HepG2 (cell line): ENCODE measurements around the gene DUOXA1. TPM values are rescaled to one million over a fixed set of nuclear protein-coding genes. Genes with fewer than 3 reads are reported as not detected.

ENCODE experiments used
- ATAC-seq: fragments of 200-7000 bp; cut with Tn5 transposase; 3 replicates; pipeline ENCODE4 v1.9.1; 2020; ENCODE audit warnings: mild to moderate bottlenecking, moderate library complexity
- BruUV-seq: library from RNA; stranded (reverse); fragments of 400-500 nt; replicated peaks from 2 replicates; lab custom pipeline; 2021; lab: Mats Ljungman, UMichigan
- CTCF ChIA-PET: fragments of 300-600 bp; formaldehyde crosslinking; extraction: SDS; loops from one replicate; lab custom pipeline; 2021; ENCODE audit warnings: low total read pairs, inconsistent platforms, low intra/inter-chr PET ratio; lab: Yijun Ruan, JAX
- POLR2A ChIA-PET: fragments of 350-600 bp; sonication (Branson Sonifier 250); formaldehyde crosslinking; loops from one replicate; lab custom pipeline; 2020; ENCODE audit warnings: antibody characterized with exemption, inconsistent platforms; lab: Yijun Ruan, JAX
- DNase-seq: peaks from one replicate; pipeline ENCODE4 v3.0.0-alpha.2; 2015; ENCODE audit warnings: low spot score
- FAIRE-seq: peaks from 3 replicates; lab custom pipeline; 2011; peaks lifted over from hg19 to GRCh38; lab: Jason Lieb, UNC
- H2AFZ ChIP-seq: one replicate; pipeline ENCODE4 v1.6.1; 2011; ENCODE audit warnings: low read length, inconsistent platforms
- H3K27ac ChIP-seq: fragments of 300-600 bp; 3 replicates; pipeline ENCODE4 v1.8.0; 2011; ENCODE audit warnings: mixed run types, mild to moderate bottlenecking, mixed read lengths, low read length, inconsistent platforms; ENCODE audit not compliant: insufficient read depth; ENCODE audit errors: extremely low read length
- H3K27me3 ChIP-seq, 2 experiments: fragments of 200-600 bp in 1 of 2; 2 replicates in 1 of 2; 3 replicates in 1 of 2; pipeline versions ENCODE4 v1.6.0 to v1.8.0; 2011; ENCODE audit warnings: low read length in 2 of 2, mild to moderate bottlenecking in 2 of 2, moderate library complexity in 2 of 2, inconsistent platforms in 1 of 2; ENCODE audit not compliant: insufficient read depth in 2 of 2, control insufficient read depth in 1 of 2
- H3K36me3 ChIP-seq, 2 experiments: fragments of 200-600 bp in 1 of 2; replicated peaks in 1 of 2; 2 replicates in 1 of 2; 3 replicates in 1 of 2; pipeline versions ENCODE4 v1.5.1 to v1.8.0; 2011; ENCODE audit warnings: low read length in 2 of 2, inconsistent platforms in 1 of 2; ENCODE audit not compliant: insufficient read depth in 2 of 2, control insufficient read depth in 1 of 2
- H3K4me1 ChIP-seq: 2 replicates; pipeline ENCODE4 v1.5.1; 2012; ENCODE audit warnings: low read length, inconsistent platforms; ENCODE audit not compliant: insufficient read depth
- H3K4me2 ChIP-seq: 2 replicates; pipeline ENCODE4 v1.6.0; 2011; ENCODE audit warnings: low read depth, low read length, inconsistent platforms
- H3K4me3 ChIP-seq, 3 experiments: fragments of 200-600 bp in 1 of 3; sonication (generic), shearing (Covaris generic) in 1 of 3; replicated peaks in 1 of 3; 2 replicates each; pipeline ENCODE4 v1.5.1; 2011 to 2016; ENCODE audit warnings: low read length in 3 of 3, inconsistent platforms in 2 of 3, low read depth in 2 of 3, mild to moderate bottlenecking in 2 of 3, control low read depth in 1 of 3, mixed read lengths in 1 of 3; ENCODE audit not compliant: insufficient read depth in 1 of 3
- H3K79me2 ChIP-seq: one replicate; pipeline ENCODE4 v1.6.1; 2011; ENCODE audit warnings: low read length, inconsistent platforms; ENCODE audit not compliant: insufficient read depth
- H3K9ac ChIP-seq: 2 replicates; pipeline ENCODE4 v1.6.0; 2011; ENCODE audit warnings: mild to moderate bottlenecking, low read depth, low read length, inconsistent platforms; ENCODE audit not compliant: insufficient read depth
- H3K9me3 ChIP-seq: 2 replicates; pipeline ENCODE4 v1.5.1; 2012; ENCODE audit warnings: mild to moderate bottlenecking, low read length
- H4K20me1 ChIP-seq: 2 replicates; pipeline ENCODE4 v1.6.0; 2011; ENCODE audit warnings: inconsistent platforms, mild to moderate bottlenecking, low read length, moderate library complexity; ENCODE audit not compliant: insufficient read depth
- ARHGAP35 ChIP-seq: sonication (generic); formaldehyde crosslinking; IDR thresholded peaks from 2 replicates; pipeline ENCODE4 v1.9.0; 2022; ENCODE audit warnings: mild to moderate bottlenecking, inconsistent platforms, moderate library complexity, missing genetic modification reagents, borderline replicate concordance
- IRX3 ChIP-seq: sonication (generic); formaldehyde crosslinking; IDR thresholded peaks from 2 replicates; pipeline ENCODE4 v1.8.1; 2023; ENCODE audit warnings: mild to moderate bottlenecking, low read depth, missing genetic modification reagents, borderline replicate concordance
- ISL2 ChIP-seq: sonication (generic); formaldehyde crosslinking; IDR thresholded peaks from 2 replicates; pipeline ENCODE4 v1.5.0; 2020; ENCODE audit warnings: missing genetic modification reagents
- JUNB ChIP-seq: sonication (generic); formaldehyde crosslinking; IDR thresholded peaks from 2 replicates; pipeline ENCODE4 v1.8.0; 2022; ENCODE audit warnings: missing genetic modification reagents, mild to moderate bottlenecking, borderline replicate concordance
- KDM6A ChIP-seq: IDR thresholded peaks from 2 replicates; pipeline ENCODE4 v1.6.1; 2016; ENCODE audit warnings: low read depth
- MED8 ChIP-seq: sonication (generic); formaldehyde crosslinking; IDR thresholded peaks from 2 replicates; pipeline ENCODE4 v1.8.1; 2023; ENCODE audit warnings: mild to moderate bottlenecking, missing genetic modification reagents; ENCODE audit not compliant: insufficient replicate concordance
- TEAD2 ChIP-seq: sonication (generic); formaldehyde crosslinking; IDR thresholded peaks from 2 replicates; pipeline ENCODE4 v1.9.0; 2021; ENCODE audit warnings: missing genetic modification reagents
- WGBS: methylation state at CpG from one replicate; pipeline ENCODE4 v1.1.6; 2017; ENCODE audit warnings: low lambda C conversion rate; 5-methylcytosine and 5-hydroxymethylcytosine counted together
- in situ Hi-C: cut with HindIII; loops from 2 replicates; pipeline ENCODE4 v1.10.0; 2017; ENCODE audit warnings: low pct_unique_long_range_greater_than_20kb; ENCODE audit not compliant: extremely low pct_ligation_motif_present
- intact Hi-C: fragments of 100-400 bp; cut with micrococcal nuclease; formaldehyde crosslinking; loops from one replicate; pipeline ENCODE4 v1.10.0; 2022; ENCODE audit not compliant: unreplicated experiment
- polyA plus RNA-seq, 8 experiments: library from polyadenylated mRNA; depleted of rRNA in 3 of 8; stranded (reverse) in 7 of 8; unstranded in 1 of 8; fragments of >200 nt; fragmentation: Illumina TruSeq in 4 of 8; extraction: Trizol in 4 of 8; gene quantifications; 2 replicates each; pipeline versions ENCODE4 v1.2.1 to v1.2.3, GENCODE V29; 2011 to 2016; ENCODE audit warnings: low read depth in 4 of 8, missing spikeins in 1 of 8, mixed read lengths in 1 of 8; ENCODE audit not compliant: insufficient read depth in 1 of 8
- total RNA-seq, 5 experiments: library from RNA; depleted of rRNA; stranded (reverse); fragments of >200 nt; fragmentation: Illumina TruSeq; extraction: Trizol; gene quantifications; 2 replicates each; pipeline ENCODE4 v1.2.3, GENCODE V29; 2016; ENCODE audit warnings: low read depth in 1 of 5
- TF ChIP-seq, protein P1 (sequence below), 2 experiments: fragments of 450-650 bp in 1 of 2; sonication (generic) in 1 of 2; formaldehyde crosslinking in 1 of 2; IDR thresholded peaks; 2 replicates each; pipeline versions ENCODE4 v1.6.1 to v1.8.0; 2016 to 2022; ENCODE audit warnings: antibody characterized with exemption in 1 of 2, mild to moderate bottlenecking in 1 of 2, missing genetic modification reagents in 1 of 2
- TF ChIP-seq, protein P2 (sequence below): sonication (generic); formaldehyde crosslinking; IDR thresholded peaks from 2 replicates; pipeline ENCODE4 v1.4.0; 2020; ENCODE audit warnings: mild to moderate bottlenecking, low read depth, missing genetic modification reagents

DUOXA1 gene
- total and polyA plus RNA-seq, 2 of the 13 experiments (the other 11 are each of a cell fraction or from before 2014, with no cell fraction given): not detected

DNA sequence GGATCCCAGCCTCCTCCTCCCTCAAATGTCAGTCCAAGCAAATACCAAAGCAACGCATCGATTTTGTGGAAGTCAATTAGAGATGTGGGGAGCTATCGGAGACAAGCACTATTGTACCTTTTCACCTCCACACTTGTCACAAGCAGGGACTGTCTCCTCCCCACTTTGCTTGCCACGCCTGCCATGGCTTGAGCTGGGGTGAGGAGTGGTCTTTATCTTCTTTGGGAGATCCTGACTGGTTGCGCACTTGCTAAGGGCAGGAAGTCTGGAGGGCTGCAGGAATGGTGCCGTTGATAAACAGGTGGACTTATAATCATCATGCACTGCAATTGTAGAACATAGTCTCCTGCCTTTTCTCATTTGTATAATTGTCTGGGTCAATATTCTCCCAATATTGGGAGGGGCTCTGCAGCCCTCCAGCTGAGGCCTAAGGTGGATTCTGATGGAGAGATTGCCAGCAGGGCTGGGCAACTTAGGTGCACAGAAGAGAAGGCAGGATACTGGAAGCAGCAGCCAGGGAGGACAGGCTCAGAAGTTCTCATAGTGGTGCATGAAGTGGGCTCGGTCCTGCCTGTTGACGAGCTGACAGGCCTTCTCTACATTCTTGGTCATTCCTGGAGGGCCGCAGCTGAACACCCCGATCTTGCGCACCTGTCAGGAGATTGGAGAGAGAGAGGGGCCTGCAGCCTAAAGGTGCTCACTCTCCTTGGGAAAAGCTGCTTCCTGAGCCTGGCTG is 35.9 kb downstream of the DUOXA1 start:
- H3K9ac ChIP-seq: no peak overlapping the region
- FAIRE-seq (no peak), DNase-seq (no peak), ATAC-seq (no peak)
- no peaks in the 10 kb centered on the region for H3K79me2 ChIP-seq
- no peak overlapping the region for H3K4me2 ChIP-seq
- TF ChIP-seq, protein P1, sequence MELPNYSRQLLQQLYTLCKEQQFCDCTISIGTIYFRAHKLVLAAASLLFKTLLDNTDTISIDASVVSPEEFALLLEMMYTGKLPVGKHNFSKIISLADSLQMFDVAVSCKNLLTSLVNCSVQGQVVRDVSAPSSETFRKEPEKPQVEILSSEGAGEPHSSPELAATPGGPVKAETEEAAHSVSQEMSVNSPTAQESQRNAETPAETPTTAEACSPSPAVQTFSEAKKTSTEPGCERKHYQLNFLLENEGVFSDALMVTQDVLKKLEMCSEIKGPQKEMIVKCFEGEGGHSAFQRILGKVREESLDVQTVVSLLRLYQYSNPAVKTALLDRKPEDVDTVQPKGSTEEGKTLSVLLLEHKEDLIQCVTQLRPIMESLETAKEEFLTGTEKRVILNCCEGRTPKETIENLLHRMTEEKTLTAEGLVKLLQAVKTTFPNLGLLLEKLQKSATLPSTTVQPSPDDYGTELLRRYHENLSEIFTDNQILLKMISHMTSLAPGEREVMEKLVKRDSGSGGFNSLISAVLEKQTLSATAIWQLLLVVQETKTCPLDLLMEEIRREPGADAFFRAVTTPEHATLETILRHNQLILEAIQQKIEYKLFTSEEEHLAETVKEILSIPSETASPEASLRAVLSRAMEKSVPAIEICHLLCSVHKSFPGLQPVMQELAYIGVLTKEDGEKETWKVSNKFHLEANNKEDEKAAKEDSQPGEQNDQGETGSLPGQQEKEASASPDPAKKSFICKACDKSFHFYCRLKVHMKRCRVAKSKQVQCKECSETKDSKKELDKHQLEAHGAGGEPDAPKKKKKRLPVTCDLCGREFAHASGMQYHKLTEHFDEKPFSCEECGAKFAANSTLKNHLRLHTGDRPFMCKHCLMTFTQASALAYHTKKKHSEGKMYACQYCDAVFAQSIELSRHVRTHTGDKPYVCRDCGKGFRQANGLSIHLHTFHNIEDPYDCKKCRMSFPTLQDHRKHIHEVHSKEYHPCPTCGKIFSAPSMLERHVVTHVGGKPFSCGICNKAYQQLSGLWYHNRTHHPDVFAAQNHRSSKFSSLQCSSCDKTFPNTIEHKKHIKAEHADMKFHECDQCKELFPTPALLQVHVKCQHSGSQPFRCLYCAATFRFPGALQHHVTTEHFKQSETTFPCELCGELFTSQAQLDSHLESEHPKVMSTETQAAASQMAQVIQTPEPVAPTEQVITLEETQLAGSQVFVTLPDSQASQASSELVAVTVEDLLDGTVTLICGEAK (IDR thresholded peaks at IDR 0.05): no peak
- TF ChIP-seq, protein P1 (CRISPR knock-in tag; IDR thresholded peaks at IDR 0.05): no peak
- no peak for TF ChIP-seq IRX3
- TF ChIP-seq TEAD2 (CRISPR knock-in tag): no peak
- no peak for TF ChIP-seq MED8 (CRISPR knock-in tag)
- no peak for TF ChIP-seq ISL2 (CRISPR knock-in tag)
- no peak for TF ChIP-seq JUNB (CRISPR knock-in tag)
- no peak for TF ChIP-seq KDM6A (CRISPR knock-in tag)
- TF ChIP-seq ARHGAP35 (CRISPR knock-in tag): no peak
- TF ChIP-seq, protein P2, sequence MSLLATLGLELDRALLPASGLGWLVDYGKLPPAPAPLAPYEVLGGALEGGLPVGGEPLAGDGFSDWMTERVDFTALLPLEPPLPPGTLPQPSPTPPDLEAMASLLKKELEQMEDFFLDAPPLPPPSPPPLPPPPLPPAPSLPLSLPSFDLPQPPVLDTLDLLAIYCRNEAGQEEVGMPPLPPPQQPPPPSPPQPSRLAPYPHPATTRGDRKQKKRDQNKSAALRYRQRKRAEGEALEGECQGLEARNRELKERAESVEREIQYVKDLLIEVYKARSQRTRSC: no peak
- in situ Hi-C loops (no loop called here), intact Hi-C loops (no loop called here)
- no peak overlapping the region for H2AFZ ChIP-seq
- no peak overlapping the region for H3K27ac ChIP-seq
- H3K4me3 ChIP-seq: no peak overlapping the region
- H3K9me3 ChIP-seq: no peaks in the 10 kb centered on the region
- H3K36me3 ChIP-seq: no peaks in the 10 kb centered on the region
- H3K27me3 ChIP-seq: peaks cover 7 to 35% of the 10 kb centered on the region in 2 experiments; a peak in 4 of 5 replicates
- whole genome bisulfite sequencing: 42% methylated on average over 8 of the region's 11 CpGs
- BruUV-seq: no TSS peak
- H4K20me1 ChIP-seq: no peaks in the 10 kb centered on the region
- POLR2A ChIA-PET: no interaction called here
- peaks cover 31% of the 10 kb centered on the region for H3K4me1 ChIP-seq
- CTCF ChIA-PET: no interaction called here
